Rectal smooth muscle tissue (tissue), 1 donor: ENCODE data around the gene AP1M1.
"Not testable (repeated sequence)": the region's sequence is repeated elsewhere in the genome, so short reads cannot be mapped to it uniquely, and the experiment has no call there.

Experiments used
- H3K27ac ChIP-seq: one replicate; pipeline ENCODE4 v1.7.0; 2013; ENCODE audit warnings: low read depth, low read length, inconsistent platforms
- H3K27me3 ChIP-seq: one replicate; pipeline ENCODE4 v1.7.0; 2013; ENCODE audit warnings: low read length; ENCODE audit not compliant: control insufficient read depth, insufficient read depth
- H3K36me3 ChIP-seq: one replicate; pipeline ENCODE4 v1.7.0; 2013; ENCODE audit warnings: low read length; ENCODE audit not compliant: control insufficient read depth, insufficient read depth
- H3K4me1 ChIP-seq: one replicate; pipeline ENCODE4 v1.7.0; 2013; ENCODE audit warnings: low read length; ENCODE audit not compliant: control insufficient read depth, insufficient read depth
- H3K4me3 ChIP-seq: one replicate; pipeline ENCODE4 v1.7.0; 2013; ENCODE audit warnings: low read length
- H3K9ac ChIP-seq: one replicate; pipeline ENCODE4 v1.7.0; 2013; ENCODE audit warnings: low read length

Gene AP1M1

GRCh38 chr19:16265890-16266585 lies 68.3 kb downstream of the AP1M1 start:
- Histone ChIP-seq H3K27ac (no peak overlapping the region), H3K4me1 (no peaks in the 10 kb centered on the region), H3K36me3 (no peaks in the 10 kb centered on the region), H3K4me3 (no peak overlapping the region), H3K27me3 (no peaks in the 10 kb centered on the region), H3K9ac (no peak overlapping the region)

DNA sequence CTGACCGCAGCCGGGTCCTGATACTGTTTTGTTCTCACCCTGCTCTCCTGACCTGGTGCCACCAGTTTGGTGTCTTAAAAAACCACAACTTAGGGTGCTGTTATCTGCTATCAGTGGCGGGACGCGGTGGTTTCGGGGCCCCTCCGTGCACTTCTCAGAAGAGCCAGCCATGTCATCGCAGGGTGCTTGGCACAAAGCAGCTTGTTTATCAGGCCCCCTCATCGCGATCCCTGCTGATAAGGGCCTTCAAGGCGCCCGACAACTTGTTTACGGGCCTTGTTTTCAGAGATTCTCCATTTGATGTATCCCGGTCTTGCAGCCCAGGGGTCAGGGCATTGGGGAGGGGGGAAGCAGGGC lies 68.9 kb downstream of the AP1M1 start:
- Histone ChIP-seq H3K27me3 (no peaks in the 10 kb centered on the region), H3K4me1 (no peaks in the 10 kb centered on the region), H3K36me3 (no peaks in the 10 kb centered on the region), H3K27ac (no peak overlapping the region), H3K4me3 (no peak overlapping the region), H3K9ac (no peak overlapping the region)

DNA sequence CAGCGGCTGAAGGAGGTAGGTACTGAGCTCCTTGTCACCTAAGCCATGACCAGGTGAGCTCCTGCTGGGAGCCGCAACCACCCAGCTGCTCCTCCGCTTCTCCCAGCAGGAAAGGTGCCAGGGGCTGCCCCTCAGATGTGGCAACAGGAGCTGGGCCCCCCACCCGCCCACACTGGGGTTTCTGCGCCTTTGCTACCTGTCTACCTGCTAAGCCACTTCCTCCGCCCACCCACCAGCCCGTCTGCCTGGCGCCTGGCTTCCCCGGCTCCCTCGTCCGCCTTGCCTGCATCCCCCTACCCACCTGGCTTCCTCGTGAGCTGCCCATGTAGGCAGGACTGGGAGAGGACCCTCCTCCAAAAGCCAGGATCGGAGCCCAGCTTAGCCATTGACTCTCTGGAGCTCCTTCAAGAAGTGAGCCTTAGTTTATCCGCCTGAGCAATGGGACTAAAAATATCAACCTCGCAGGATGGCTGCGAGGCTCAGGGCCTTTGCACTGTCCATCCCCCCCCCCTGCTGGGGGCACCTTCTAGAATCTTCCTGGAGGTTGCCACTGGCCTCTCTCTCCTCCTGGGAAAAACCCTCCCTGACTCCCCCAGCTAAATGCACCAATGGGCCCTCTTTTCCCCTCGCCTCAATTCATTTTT lies 71.1 kb downstream of the AP1M1 start:
- H3K4me1 ChIP-seq = peaks cover 9% of the 10 kb centered on the region
- no peak overlapping the region for H3K4me3 ChIP-seq
- H3K9ac ChIP-seq = no peak overlapping the region
- no peaks in the 10 kb centered on the region for H3K36me3 ChIP-seq
- no peaks in the 10 kb centered on the region for H3K27me3 ChIP-seq
- no peak overlapping the region for H3K27ac ChIP-seq

DNA sequence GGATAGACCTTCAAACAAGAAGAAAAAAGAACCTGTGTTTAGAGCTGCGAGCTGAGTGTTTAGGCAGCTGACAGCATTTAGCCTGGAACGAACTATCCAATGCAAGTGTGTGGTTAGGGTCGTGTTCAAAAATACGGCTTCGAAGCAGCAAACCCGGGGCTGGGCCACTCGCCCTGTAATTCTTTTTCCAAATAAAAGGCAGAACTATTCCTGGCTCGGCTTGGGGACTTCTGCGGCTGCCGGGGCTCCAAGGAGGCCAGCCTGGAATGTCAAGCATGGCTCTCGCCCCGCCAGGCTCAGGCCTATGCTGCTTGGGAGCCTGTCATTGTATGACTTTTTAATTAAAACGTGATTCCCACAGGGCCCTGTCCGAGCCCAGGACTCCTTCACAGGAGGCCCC lies 75.2 kb downstream of the AP1M1 start:
- peak overlapping the region; percentile 66 for H3K27ac ChIP-seq
- H3K9ac ChIP-seq = no peak overlapping the region
- H3K4me3 ChIP-seq = no peak overlapping the region
- H3K27me3 ChIP-seq = no peaks in the 10 kb centered on the region
- H3K36me3 ChIP-seq = no peaks in the 10 kb centered on the region
- H3K4me1 ChIP-seq = peaks cover 9% of the 10 kb centered on the region

DNA sequence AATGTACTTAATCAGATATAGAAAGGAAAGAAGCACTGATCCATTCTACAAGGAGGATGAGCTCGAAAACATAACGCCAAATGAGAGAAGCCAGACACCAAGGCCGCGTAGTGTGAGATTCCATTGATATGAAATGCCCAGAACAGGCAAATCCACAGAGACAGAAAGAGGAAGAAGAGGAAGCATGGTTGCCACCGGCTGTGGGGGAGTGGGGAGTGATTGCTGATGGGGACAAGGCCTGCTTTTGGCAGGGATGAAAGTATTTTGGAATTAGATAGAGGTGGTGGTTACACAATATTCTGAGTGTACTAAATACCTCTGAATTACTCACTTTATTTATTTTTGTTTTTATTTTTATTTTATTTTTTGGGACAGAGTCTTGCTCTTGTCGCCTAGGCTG lies 76.7 kb downstream of the AP1M1 start:
- Histone ChIP-seq H3K36me3 (no peaks in the 10 kb centered on the region), H3K27me3 (no peaks in the 10 kb centered on the region), H3K4me1 (peaks cover 9% of the 10 kb centered on the region), H3K27ac (no peak overlapping the region), H3K9ac (no peak overlapping the region), H3K4me3 (no peak overlapping the region)

DNA sequence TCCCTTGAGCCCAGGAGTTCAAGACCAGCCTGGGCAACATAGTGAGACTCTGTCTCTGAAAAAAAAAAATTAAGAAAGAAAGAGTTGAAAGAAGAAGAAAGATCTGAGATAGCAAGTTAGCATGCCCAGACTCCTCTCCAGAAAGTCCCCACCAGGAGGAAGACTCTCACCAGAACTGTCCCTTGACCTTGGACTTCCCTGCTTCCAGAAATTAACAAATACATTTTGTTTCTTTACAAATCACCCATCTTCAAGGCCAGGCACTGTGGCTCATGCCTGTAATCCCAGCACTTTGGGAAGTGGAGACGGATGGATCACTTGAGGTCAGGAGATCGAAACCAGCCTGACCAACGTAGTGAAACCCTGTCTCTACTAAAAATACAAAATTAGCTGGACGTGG lies 82.6 kb downstream of the AP1M1 start:
- Histone ChIP-seq H3K27me3 (no peaks in the 10 kb centered on the region), H3K4me3 (no peak overlapping the region), H3K9ac (no peak overlapping the region), H3K27ac (no peak overlapping the region), H3K36me3 (no peaks in the 10 kb centered on the region), H3K4me1 (peaks cover 10% of the 10 kb centered on the region)

DNA sequence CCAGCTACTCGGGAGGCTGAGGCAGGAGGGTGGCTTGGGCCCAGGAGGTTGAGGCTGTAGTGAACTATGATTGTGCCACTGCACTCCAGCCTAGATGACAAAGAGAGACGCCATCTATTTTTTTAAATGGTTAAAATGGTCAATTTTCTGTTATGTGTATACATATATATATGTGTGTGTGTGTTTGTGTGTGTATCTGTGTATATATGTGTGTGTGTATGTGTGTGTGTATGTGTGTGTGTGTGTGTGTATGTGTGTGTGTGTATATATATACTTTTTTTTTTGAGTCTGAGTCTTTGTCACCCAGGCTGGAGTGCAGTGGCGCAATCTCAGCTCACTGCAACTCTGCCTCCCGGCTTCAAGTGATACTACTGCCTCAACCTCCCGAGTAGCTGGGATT lies 84.0 kb downstream of the AP1M1 start:
- Histone ChIP-seq H3K27me3 (no peaks in the 10 kb centered on the region), H3K4me3 (no peak overlapping the region), H3K27ac (no peak overlapping the region), H3K36me3 (no peaks in the 10 kb centered on the region), H3K4me1 (peaks cover 17% of the 10 kb centered on the region), H3K9ac (no peak overlapping the region)

DNA sequence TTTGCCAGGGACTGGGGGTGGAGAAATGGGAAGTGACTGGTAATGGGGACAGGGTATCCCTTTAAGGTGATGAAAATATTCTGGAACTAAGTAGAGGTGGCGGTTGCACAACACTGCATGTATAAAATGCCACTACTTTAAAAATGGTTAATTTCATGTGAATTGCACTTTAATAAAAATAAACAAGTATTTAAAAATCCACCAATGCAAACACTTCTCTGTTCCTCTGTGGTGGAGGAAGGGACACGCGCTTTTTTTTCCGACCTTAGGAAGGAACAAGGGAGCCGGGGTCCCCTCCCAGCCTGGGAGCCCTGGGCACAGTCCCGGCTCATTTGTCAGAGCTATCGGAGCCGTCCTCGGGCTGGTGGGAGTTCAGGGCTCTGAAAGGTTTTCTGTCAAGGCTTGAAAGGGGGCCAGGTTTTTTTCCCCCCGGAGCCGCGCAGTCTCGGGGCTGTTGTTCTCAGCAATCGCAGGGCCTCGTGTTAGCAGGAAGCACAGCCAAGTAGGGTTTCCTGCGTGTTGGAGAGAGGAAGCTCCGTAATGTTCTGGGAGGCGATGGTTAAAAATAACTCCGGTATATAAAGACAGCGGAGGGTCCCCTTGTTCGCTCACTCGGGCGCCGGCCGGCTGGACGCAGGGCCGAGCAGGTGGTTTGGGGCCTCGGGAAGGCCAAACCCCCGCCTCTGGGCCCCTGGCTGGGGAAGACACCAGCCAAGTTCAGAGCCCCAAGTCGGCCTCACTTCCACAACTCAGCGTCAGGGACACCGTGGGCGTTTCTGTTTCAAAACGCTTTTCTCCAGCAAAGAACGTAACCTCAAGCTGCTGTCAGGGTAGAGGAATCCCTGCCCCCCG lies 85.7 kb downstream of the AP1M1 start:
- H3K27ac ChIP-seq = peak overlapping the region; percentile 98
- H3K9ac ChIP-seq = peak overlapping the region; percentile 73
- H3K27me3 ChIP-seq = no peaks in the 10 kb centered on the region
- no peaks in the 10 kb centered on the region for H3K36me3 ChIP-seq
- peaks cover 17% of the 10 kb centered on the region for H3K4me1 ChIP-seq
- H3K4me3 ChIP-seq = peak overlapping the region; percentile 47

DNA sequence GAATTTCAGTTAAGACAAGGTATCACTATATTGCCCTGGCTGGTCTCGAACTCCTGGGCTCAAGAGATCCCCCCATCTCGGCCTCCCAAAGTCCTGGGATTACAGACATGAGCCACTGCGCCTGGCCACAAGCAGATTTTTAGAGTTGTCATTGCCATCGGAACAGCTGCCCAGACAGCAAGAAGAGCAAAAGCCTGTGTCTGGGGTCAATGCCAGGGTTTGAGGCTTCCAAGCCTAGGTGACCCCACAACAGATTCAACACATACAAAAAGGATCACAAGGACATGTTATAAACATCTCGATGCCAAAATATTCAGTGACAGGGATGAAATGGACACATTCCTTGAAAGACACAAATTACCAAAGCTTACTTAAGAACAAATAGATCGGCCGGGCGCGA lies 86.8 kb downstream of the AP1M1 start:
- H3K27me3 ChIP-seq = no peaks in the 10 kb centered on the region
- H3K27ac ChIP-seq = peak overlapping the region; percentile 98
- H3K4me3 ChIP-seq = no peak overlapping the region
- H3K4me1 ChIP-seq = peaks cover 17% of the 10 kb centered on the region
- H3K36me3 ChIP-seq = no peaks in the 10 kb centered on the region
- H3K9ac ChIP-seq = no peak overlapping the region

DNA sequence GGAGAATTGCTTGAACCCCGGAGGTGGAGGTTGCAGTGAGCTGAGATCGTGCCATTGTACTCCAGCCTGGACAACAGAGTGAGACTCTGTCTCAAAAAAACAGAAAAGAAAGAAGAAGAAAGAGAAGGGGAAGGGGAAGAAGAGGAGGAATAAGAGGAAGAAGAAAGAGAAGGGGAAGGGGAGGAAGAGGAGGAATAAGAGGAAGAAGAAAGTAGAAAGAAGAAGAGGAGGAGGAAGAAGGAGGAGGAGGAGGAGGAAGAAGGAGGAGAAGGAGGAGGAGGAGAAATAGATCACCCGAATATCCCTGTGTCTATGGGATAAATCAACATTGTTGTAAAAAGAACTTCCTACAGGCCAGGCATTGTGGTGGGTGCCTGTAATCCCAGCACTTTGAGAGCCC lies 87.4 kb downstream of the AP1M1 start:
- H3K9ac ChIP-seq, H3K36me3 ChIP-seq, H3K27me3 ChIP-seq, H3K4me3 ChIP-seq: not testable (repeated sequence)
- H3K27ac ChIP-seq = peak overlapping the region; percentile 70
- H3K4me1 ChIP-seq = peaks cover 17% of the 10 kb centered on the region

- Histone ChIP-seq H3K36me3 (no peaks in the 10 kb centered on the region), H3K4me1 (peaks cover 17% of the 10 kb centered on the region), H3K9ac (no peak overlapping the region), H3K4me3 (no peak overlapping the region), H3K27me3 (no peaks in the 10 kb centered on the region), H3K27ac (peak overlapping the region; percentile 70)
Observed at GRCh38 chr19:16285769-16286498, 88.2 kb downstream of the AP1M1 start.

GRCh38 chr19:16288544-16288943 lies 90.8 kb downstream of the AP1M1 start:
- H3K9ac ChIP-seq = no peak overlapping the region
- peaks cover 19% of the 10 kb centered on the region for H3K4me1 ChIP-seq

More at GRCh38 chr19:16288544-16288943, 90.8 kb downstream of the AP1M1 start:
- Histone ChIP-seq H3K27me3 (no peaks in the 10 kb centered on the region), H3K36me3 (no peaks in the 10 kb centered on the region), H3K4me3 (no peak overlapping the region), H3K27ac (no peak overlapping the region)
